IMR-90 (cell line): ENCODE measurements around the gene CACNG8. TPM values are rescaled to one million over a fixed set of nuclear protein-coding genes. Genes with fewer than 3 reads are reported as not detected.
A peak's percentile ranks its signal among the peaks of the same experiment; 100 is the strongest.

Experiments used
- ATAC-seq: fragments of 200-7000 bp; cut with Tn5 transposase; 2 replicates; pipeline ENCODE4 v1.9.1; 2020; ENCODE audit warnings: low read depth, mild to moderate bottlenecking, moderate library complexity
- BruUV-seq: library from RNA; stranded (reverse); fragments of 400-500 nt; replicated peaks from 2 replicates; lab custom pipeline; 2021; lab: Mats Ljungman, UMichigan
- CTCF ChIA-PET: fragments of 300-600 bp; formaldehyde crosslinking; extraction: SDS; loops from one replicate; lab custom pipeline; 2021; ENCODE audit warnings: antibody characterized with exemption; lab: Yijun Ruan, JAX
- POLR2A ChIA-PET: fragments of 300-600 bp; sonication (Branson Sonifier 250); formaldehyde crosslinking; loops from one replicate; lab custom pipeline; 2022; ENCODE audit warnings: antibody characterized with exemption; ENCODE audit not compliant: unreplicated experiment; lab: Charles Lee
- DNase-seq: peaks from one replicate; pipeline ENCODE4 v3.0.0; 2013
- H2AFZ ChIP-seq: replicated peaks from 2 replicates; pipeline ENCODE3; 2013; ENCODE audit warnings: low read length, mild to moderate bottlenecking; ENCODE audit not compliant: poor library complexity
- H2AK5ac ChIP-seq: 2 replicates; pipeline ENCODE4 v1.6.1; 2013; ENCODE audit warnings: low read depth, low read length, inconsistent platforms
- H2AK9ac ChIP-seq: replicated peaks from 2 replicates; pipeline ENCODE3; 2013; ENCODE audit warnings: mild to moderate bottlenecking, low read depth, low read length, moderate library complexity; ENCODE audit not compliant: poor library complexity
- H2BK120ac ChIP-seq: 2 replicates; pipeline ENCODE4 v1.6.1; 2013; ENCODE audit warnings: low read depth, low read length, inconsistent platforms
- H2BK15ac ChIP-seq: 3 replicates; pipeline ENCODE4 v1.6.1; 2013; ENCODE audit warnings: low read depth, low read length, inconsistent platforms
- H2BK20ac ChIP-seq: 2 replicates; pipeline ENCODE4 v1.6.1; 2013; ENCODE audit warnings: low read depth, mild to moderate bottlenecking, inconsistent platforms, low read length, moderate library complexity
- H2BK5ac ChIP-seq: 2 replicates; pipeline ENCODE4 v1.6.1; 2013; ENCODE audit warnings: mild to moderate bottlenecking, low read depth, low read length, inconsistent platforms; ENCODE audit not compliant: poor library complexity, severe bottlenecking
- H3K14ac ChIP-seq: replicated peaks from 2 replicates; pipeline ENCODE4 v1.6.1; 2013; ENCODE audit warnings: low read depth, low read length, inconsistent platforms
- H3K18ac ChIP-seq: 2 replicates; pipeline ENCODE4 v1.6.1; 2013; ENCODE audit warnings: low read depth, low read length, control low read depth
- H3K23ac ChIP-seq: 2 replicates; pipeline ENCODE4 v1.6.1; 2013; ENCODE audit warnings: low read depth, low read length, inconsistent platforms
- H3K27ac ChIP-seq: 2 replicates; pipeline ENCODE4 v1.5.1; 2013; ENCODE audit warnings: mild to moderate bottlenecking, control low read depth, low read length; ENCODE audit not compliant: insufficient read depth
- H3K27me3 ChIP-seq: 2 replicates; pipeline ENCODE4 v1.6.1; 2013; ENCODE audit warnings: low read length; ENCODE audit not compliant: control insufficient read depth, insufficient read depth
- H3K36me3 ChIP-seq: 2 replicates; pipeline ENCODE4 v1.6.1; 2013; ENCODE audit warnings: low read length, mixed read lengths; ENCODE audit not compliant: control insufficient read depth, insufficient read depth
- H3K4ac ChIP-seq: 2 replicates; pipeline ENCODE4 v1.6.1; 2013; ENCODE audit warnings: low read depth, low read length, inconsistent platforms
- H3K4me1 ChIP-seq: 2 replicates; pipeline ENCODE4 v1.6.1; 2013; ENCODE audit warnings: low read length, mixed read lengths; ENCODE audit not compliant: control insufficient read depth, insufficient read depth
- H3K4me2 ChIP-seq: 2 replicates; pipeline ENCODE4 v1.6.1; 2013; ENCODE audit warnings: low read depth, mild to moderate bottlenecking, control low read depth, low read length, moderate library complexity
- H3K4me3 ChIP-seq: 2 replicates; pipeline ENCODE4 v1.5.1; 2013; ENCODE audit warnings: low read depth, mild to moderate bottlenecking, control low read depth, low read length, moderate library complexity; ENCODE audit not compliant: insufficient read depth
- H3K56ac ChIP-seq: 2 replicates; pipeline ENCODE4 v1.6.1; 2013; ENCODE audit warnings: low read length, inconsistent platforms; ENCODE audit not compliant: insufficient read depth; ENCODE audit errors: extremely low read depth
- H3K79me1 ChIP-seq, 2 experiments: 2 replicates each; pipeline ENCODE4 v1.6.1; 2013; ENCODE audit warnings: low read length in 2 of 2, inconsistent platforms in 1 of 2, low read depth in 1 of 2
- H3K9ac ChIP-seq: 2 replicates; pipeline ENCODE4 v1.6.1; 2013; ENCODE audit warnings: low read depth, low read length, control low read depth
- H3K9me1 ChIP-seq: 2 replicates; pipeline ENCODE4 v1.6.1; 2013; ENCODE audit warnings: low read length, inconsistent platforms; ENCODE audit not compliant: insufficient read depth
- H3K9me3 ChIP-seq: 2 replicates; pipeline ENCODE4 v1.6.1; 2013; ENCODE audit warnings: low read length; ENCODE audit not compliant: control insufficient read depth, insufficient read depth
- H4K20me1 ChIP-seq: 2 replicates; pipeline ENCODE4 v1.6.1; 2013; ENCODE audit warnings: low read length, inconsistent platforms; ENCODE audit not compliant: insufficient read depth
- H4K5ac ChIP-seq: 2 replicates; pipeline ENCODE4 v1.6.1; 2013; ENCODE audit warnings: mild to moderate bottlenecking, low read depth, low read length, control low read depth
- H4K8ac ChIP-seq, 2 experiments: 2 replicates each; pipeline ENCODE4 v1.6.1; 2013; ENCODE audit warnings: low read depth in 2 of 2, low read length in 2 of 2, control low read depth in 1 of 2, inconsistent platforms in 1 of 2
- H4K91ac ChIP-seq: 2 replicates; pipeline ENCODE4 v1.6.1; 2013; ENCODE audit warnings: low read depth, low read length, inconsistent platforms; ENCODE audit not compliant: insufficient read depth
- BHLHE40 ChIP-seq: fragments of 150-350 bp; IDR thresholded peaks from 2 replicates; pipeline ENCODE4 v1.6.1; 2016; ENCODE audit warnings: mild to moderate bottlenecking, low read depth, low read length
- CEBPB ChIP-seq: IDR thresholded peaks from 2 replicates; pipeline ENCODE4 v1.6.1; 2012; ENCODE audit warnings: low read depth, low read length, improper control_type of control experiment
- CHD1 ChIP-seq: IDR thresholded peaks from 2 replicates; pipeline ENCODE4 v1.6.1; 2012; ENCODE audit warnings: low read depth, low read length, improper control_type of control experiment
- CTCF ChIP-seq: conservative IDR thresholded peaks from 2 replicates; pipeline ENCODE4 v1.5.1; 2012; ENCODE audit warnings: mild to moderate bottlenecking, low read depth, low read length, improper control_type of control experiment
- FOS ChIP-seq: fragments of 150-350 bp; IDR thresholded peaks from 2 replicates; pipeline ENCODE4 v1.6.1; 2016; ENCODE audit warnings: low read depth, low read length
- MAFK ChIP-seq: IDR thresholded peaks from 2 replicates; pipeline ENCODE4 v1.6.1; 2012; ENCODE audit warnings: low read depth, low read length, improper control_type of control experiment
- MAZ ChIP-seq: IDR thresholded peaks from 2 replicates; pipeline ENCODE4 v1.6.1; 2012; ENCODE audit warnings: low read depth, mild to moderate bottlenecking, low read length, improper control_type of control experiment, moderate library complexity, borderline replicate concordance
- MXI1 ChIP-seq: IDR thresholded peaks from 2 replicates; pipeline ENCODE4 v1.6.1; 2012; ENCODE audit warnings: low read depth, mild to moderate bottlenecking, low read length, moderate library complexity, borderline replicate concordance
- NFE2L2 ChIP-seq: fragments of 150-350 bp; IDR thresholded peaks from 2 replicates; pipeline ENCODE4 v1.6.1; 2016; ENCODE audit warnings: low read depth, mild to moderate bottlenecking, low read length
- POLR2A ChIP-seq: IDR thresholded peaks from 2 replicates; pipeline ENCODE4 v1.6.1; 2012; ENCODE audit warnings: mild to moderate bottlenecking, low read depth, low read length
- RAD21 ChIP-seq: IDR thresholded peaks from 2 replicates; pipeline ENCODE4 v1.6.1; 2012; ENCODE audit warnings: low read length, improper control_type of control experiment
- RFX5 ChIP-seq: IDR thresholded peaks from 2 replicates; pipeline ENCODE4 v1.8.0; 2012; ENCODE audit warnings: low read depth, mild to moderate bottlenecking, low read length, moderate library complexity
- SMC3 ChIP-seq: fragments of 150-350 bp; IDR thresholded peaks from 2 replicates; pipeline ENCODE4 v1.6.1; 2016; ENCODE audit warnings: low read depth, mild to moderate bottlenecking, antibody characterized with exemption, low read length, moderate library complexity
- WGBS, 2 experiments: methylation state at CpG; one replicate each; pipeline versions ENCODE4 v1.1.5 to v1.1.7; 2013; ENCODE audit warnings: missing lambda C conversion rate in 2 of 2; ENCODE audit not compliant: insufficient read length in 1 of 2; ENCODE audit errors: extremely low coverage in 2 of 2; 5-methylcytosine and 5-hydroxymethylcytosine counted together
- dilution Hi-C: fragments of 300-500 bp; cut with HindIII; formaldehyde crosslinking; loops from one replicate; pipeline ENCODE4 v1.14.3; 2018; ENCODE audit warnings: low sequenced_read_pairs; ENCODE audit not compliant: unreplicated experiment
- in situ Hi-C: fragments of 300-500 bp; cut with MboI; formaldehyde crosslinking; loops from 3 replicates; pipeline ENCODE4 v1.14.3; 2019; ENCODE audit warnings: low sequenced_read_pairs, inconsistent platforms, mixed read lengths
- intact Hi-C: fragments of 100-400 bp; cut with micrococcal nuclease; formaldehyde crosslinking; loops from 2 replicates; pipeline ENCODE4 v1.10.0; 2022
- polyA plus RNA-seq, 3 experiments: library from polyadenylated mRNA; depleted of rRNA; stranded (reverse); fragments of >200 nt; gene quantifications; 2 replicates each; pipeline ENCODE4 v1.2.3, GENCODE V29; 2012; ENCODE audit warnings: low replicate concordance in 1 of 3
- total RNA-seq: library from RNA; depleted of rRNA; stranded (reverse); fragments of >200 nt; gene quantifications from 2 replicates; pipeline ENCODE4 v1.2.3, GENCODE V29; 2012
- TF ChIP-seq, protein P1 (sequence below): fragments of 150-350 bp; IDR thresholded peaks from 2 replicates; pipeline ENCODE4 v1.6.1; 2016; ENCODE audit warnings: low read depth, mild to moderate bottlenecking, low read length, moderate library complexity, borderline replicate concordance
- TF ChIP-seq, protein P2 (sequence below): fragments of 150-350 bp; IDR thresholded peaks from 2 replicates; pipeline ENCODE4 v1.6.1; 2017; ENCODE audit warnings: mild to moderate bottlenecking, antibody characterized with exemption, low read length, low read depth

The CACNG8 gene
- total and polyA plus RNA-seq, 2 of the 4 experiments (the other 2 are of a cell fraction) = 0.15 TPM; not detected in 1

DNA sequence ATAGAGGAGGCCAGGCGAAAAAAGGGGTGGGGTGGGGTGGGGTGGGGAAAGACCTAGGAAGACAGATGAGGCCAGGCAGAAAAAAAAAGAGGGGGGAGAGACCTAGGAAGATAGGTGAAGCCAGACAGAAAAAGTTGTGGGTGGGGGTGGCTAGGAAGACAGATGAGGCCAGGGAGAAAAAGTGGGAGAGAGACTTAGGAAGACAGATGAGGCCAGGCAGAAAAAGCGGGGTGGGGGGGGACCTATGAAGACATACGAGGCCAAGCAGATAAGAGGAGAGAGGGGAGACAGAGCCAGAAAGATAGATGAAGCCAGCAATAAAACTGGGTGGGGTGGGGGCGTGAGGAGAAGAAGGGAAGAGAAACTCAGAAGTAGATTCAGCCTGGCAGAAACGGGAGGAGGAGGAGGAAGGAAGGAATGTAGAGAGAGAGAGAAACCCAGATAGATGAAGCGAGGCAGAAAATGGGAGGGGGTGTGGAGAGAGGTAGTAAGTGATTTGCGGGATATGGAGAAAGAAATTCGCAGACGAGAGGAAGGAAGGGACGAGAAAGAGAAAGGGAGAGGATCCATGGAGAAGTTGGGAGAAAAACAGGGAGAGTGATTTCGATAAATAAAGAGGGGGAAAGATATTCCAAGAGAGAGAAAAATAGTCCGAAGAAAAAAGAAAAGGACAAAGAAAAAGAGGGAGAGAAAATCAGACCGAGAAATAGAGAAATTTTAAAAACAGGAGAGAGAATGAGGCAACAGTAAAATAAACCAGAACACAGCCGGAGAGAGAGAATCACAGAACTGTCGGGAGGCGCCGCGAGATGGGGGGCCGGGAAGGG is 16.5 kb downstream of the CACNG8 start:
- Histone ChIP-seq H2BK5ac (no peak overlapping the region), H3K27ac (no peak overlapping the region), H3K79me1 (no peaks in the 10 kb centered on the region), H3K56ac (no peak overlapping the region), H3K27me3 (peaks cover 9% of the 10 kb centered on the region; the same call in 1 of the 2 replicates), H4K8ac (no peak overlapping the region), H3K4ac (no peak overlapping the region), H3K4me3 (no peak overlapping the region), H3K4me2 (peak overlapping the region; percentile 55), H2AFZ (peak overlapping the region; percentile 85), H4K20me1 (no peaks in the 10 kb centered on the region), H4K91ac (no peak overlapping the region), H2AK5ac (no peak overlapping the region), H2BK120ac (no peak overlapping the region), H2AK9ac (no peak overlapping the region), H3K9ac (no peak overlapping the region), H3K9me1 (no peaks in the 10 kb centered on the region), H3K36me3 (no peaks in the 10 kb centered on the region), H4K5ac (no peak overlapping the region), H3K9me3 (no peaks in the 10 kb centered on the region), H3K23ac (no peak overlapping the region), H2BK15ac (no peak overlapping the region), H3K18ac (no peak overlapping the region), H3K4me1 (no peaks in the 10 kb centered on the region), H3K14ac (no peak overlapping the region), H2BK20ac (no peak overlapping the region)
- ChIA-PET POLR2A (no interaction called here), CTCF (no interaction called here)
- in situ Hi-C loops = no loop called here
- BruUV-seq = no TSS peak
- DNase-seq (no peak), ATAC-seq (no peak)
- dilution Hi-C loops = no loop called here
- intact Hi-C loops = no loop called here
- WGBS, 2 experiments = 5% methylated on average over 9 of the region's 19 CpGs; no CpG with 5 or more reads in 1 of the 2 experiments
- TF ChIP-seq MAFK (no peak), BHLHE40 (no peak), SMC3 (no peak), CHD1 (no peak), RFX5 (no peak), CEBPB (no peak), NFE2L2 (no peak), MXI1 (no peak), FOS (no peak), POLR2A (no peak), RAD21 (no peak), CTCF (no peak), MAZ (no peak)
- TF ChIP-seq, protein P1, sequence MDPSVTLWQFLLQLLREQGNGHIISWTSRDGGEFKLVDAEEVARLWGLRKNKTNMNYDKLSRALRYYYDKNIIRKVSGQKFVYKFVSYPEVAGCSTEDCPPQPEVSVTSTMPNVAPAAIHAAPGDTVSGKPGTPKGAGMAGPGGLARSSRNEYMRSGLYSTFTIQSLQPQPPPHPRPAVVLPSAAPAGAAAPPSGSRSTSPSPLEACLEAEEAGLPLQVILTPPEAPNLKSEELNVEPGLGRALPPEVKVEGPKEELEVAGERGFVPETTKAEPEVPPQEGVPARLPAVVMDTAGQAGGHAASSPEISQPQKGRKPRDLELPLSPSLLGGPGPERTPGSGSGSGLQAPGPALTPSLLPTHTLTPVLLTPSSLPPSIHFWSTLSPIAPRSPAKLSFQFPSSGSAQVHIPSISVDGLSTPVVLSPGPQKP = no peak
- TF ChIP-seq, protein P2, sequence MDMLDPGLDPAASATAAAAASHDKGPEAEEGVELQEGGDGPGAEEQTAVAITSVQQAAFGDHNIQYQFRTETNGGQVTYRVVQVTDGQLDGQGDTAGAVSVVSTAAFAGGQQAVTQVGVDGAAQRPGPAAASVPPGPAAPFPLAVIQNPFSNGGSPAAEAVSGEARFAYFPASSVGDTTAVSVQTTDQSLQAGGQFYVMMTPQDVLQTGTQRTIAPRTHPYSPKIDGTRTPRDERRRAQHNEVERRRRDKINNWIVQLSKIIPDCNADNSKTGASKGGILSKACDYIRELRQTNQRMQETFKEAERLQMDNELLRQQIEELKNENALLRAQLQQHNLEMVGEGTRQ = no peak
